ENCODE measurements around the gene POLG.

POLG gene

DNA sequence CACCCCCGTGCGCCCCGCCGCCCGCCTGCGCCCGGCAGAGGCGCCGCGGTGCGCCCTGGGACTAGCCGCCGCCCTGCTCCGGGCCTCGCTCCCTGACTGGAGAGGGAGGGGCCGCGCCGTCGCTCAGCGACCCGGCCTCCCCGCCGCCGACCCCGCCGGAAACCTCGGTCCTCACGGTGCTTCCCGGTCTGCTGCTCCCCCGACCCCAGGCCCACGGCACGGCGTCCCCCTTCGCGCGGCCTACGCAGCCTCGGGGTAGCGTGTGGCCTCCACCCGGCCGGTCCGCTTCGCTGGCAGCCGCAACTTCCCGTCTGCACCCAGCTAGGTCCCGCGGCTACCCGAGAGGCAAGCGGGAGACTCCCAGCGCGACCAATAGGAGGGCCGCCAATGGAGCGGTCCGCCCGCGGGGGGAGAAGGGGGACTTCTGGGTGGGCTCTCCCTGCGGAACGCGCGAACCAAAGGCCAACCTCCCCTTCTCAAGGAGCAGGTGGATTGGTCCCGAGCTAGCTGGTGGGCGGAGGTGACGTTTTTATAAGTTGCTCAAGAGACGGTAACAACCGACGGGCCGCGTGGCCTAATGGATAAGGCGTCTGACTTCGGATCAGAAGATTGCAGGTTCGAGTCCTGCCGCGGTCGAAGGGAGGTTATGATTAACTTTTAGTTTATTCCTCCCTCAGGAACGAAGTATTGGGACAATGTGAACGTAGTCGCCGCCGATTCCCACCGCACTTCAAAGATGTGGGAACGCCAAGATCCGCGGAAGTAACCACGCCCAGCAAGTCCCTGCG lies at the start of gene POLG:
Gene POLG, minus strand, starts transcription at position 315 of the 788 bp plus-strand sequence. CDS start 1,070 bp downstream, outside the sequence.
- peak; percentile 98 for DNase-seq

DNA sequence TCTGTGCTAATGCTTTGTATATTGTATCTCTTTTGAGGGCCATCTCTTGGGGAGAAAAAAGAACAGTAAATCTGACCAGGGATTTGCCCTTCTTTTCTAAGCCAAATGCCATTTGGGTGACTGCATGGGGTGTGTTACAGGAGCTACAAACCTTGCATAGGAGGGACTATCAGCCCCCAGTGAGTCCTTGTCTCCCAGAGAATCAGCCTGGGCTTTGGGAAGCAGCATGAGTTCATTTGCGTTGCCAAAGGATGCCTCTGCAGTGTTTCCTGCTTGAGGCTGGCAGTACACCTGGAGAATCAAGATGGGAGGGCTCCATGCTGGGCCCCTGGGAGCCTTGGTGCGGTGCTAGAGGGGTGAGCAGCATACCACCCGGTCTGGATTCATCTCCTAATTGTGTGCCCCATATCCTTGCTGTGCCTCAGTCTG lies 49.6 kb upstream of the POLG start:
- no peak for DNase-seq

DNA sequence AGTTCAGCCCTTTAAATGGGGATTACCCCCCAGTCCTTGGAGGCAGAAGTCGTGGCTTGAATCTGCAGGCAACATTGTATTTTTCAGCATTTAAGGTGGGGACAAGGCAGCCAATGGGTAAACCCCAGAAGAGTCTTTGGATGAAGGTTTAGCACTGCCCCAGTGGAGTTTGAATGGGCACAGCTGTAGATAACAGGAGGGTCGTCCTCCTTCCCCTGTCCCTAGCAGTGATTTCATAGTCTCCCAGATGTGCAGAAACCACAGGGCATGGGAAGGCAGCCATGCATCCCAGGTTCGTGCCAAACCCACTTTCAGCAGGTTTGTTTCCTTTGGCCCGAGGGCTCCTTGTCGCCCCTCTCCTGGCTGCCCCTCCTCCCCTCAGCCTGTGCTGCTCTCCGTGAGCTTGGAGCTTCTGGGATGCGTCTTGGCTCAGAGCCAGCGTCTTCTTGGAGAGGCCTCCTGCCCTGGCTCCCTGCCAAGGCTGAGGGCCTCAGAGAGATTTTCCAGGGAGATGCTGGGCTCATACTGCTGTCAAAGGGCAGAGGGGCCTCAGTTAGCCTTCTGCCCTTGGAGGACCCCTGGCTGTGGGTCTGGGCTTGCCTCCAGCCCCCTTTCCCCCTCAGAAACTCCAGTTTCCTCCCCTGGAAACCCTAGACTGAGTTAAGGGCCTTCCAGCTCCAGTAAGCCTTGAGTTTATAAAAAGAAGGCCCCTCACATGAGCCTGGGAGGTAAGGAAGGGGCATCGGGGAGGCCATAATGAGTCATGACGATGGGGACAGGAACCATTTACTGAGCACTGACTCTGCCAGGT lies 48.9 kb upstream of the POLG start:
- no peak for DNase-seq

DNA sequence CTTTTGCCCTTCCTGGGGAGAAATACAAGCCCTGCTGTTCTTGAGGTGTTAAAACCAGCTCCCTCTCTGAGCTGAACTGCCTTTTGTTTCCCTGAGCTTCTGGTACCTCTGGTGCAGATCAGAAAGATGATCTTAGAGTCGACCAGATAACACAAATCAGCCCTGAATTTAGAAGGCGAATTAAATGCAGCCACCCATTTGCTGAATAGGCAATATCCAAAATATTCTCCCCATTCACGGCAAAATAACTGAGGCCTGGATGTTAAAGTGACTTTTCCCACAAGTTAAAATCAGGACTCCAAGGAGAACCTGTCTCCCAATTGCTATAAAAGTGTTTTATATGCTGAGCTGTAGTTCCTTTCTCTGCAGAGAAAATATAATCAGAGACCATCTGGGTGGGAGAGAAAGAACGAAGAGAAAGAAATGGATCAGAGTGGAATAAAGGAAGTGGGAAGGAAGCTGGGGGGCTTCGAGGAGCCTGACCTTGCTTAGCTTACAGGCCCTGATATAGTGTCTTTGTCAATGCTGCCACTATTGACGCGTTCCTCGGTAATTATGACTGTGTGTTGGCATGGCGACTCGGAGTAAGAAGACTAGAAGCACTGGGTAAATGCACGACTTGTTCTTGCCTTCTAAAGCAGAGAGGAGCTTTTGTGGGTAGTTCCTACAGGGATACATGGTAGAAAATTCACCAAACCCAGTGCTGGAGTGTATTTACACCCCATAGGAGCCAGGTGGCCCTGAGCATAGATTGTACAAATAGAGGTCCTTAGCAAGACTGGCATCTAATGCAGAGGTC lies 47.5 kb upstream of the POLG start:
- no peak for DNase-seq

DNA sequence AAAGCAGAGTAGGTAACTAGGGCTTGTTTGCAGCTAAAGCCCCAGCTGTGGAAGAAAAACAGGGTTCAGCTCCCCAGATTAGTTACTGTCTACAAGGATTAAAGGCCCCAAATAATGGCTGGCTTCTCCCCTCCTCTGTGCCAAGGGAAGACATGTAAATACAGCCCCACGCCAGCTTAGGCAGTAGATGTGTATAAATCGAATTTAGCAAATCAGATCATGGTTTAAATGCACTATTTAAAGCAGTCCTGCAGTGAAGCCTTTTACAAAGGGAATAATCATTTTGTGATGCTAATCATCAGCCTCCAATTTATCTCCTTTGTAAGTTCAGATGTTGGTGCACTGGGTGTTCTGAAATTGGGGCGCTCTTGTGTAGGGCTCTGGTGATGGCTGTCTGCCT lies 46.7 kb upstream of the POLG start:
- no peak for DNase-seq

DNA sequence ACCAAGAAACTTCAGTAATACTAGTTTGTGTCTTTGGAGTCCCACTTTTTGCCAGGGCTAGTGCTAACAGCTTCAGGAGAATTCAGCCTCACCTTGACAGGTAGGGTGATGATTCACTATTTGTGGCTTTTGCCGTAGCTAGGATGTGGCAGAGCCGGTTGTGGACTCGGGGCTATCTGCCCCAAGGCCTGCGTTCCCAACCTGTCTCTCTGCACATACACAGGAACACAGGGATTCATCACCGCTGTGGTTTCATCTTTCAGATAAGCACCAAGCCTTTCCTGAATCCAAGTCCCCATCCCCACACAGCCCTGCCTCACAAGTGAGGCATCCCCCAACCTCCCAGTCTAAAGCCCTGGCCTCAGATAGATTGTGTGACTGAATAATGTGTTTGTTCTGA lies 45.2 kb upstream of the POLG start:
- no peak for DNase-seq

DNA sequence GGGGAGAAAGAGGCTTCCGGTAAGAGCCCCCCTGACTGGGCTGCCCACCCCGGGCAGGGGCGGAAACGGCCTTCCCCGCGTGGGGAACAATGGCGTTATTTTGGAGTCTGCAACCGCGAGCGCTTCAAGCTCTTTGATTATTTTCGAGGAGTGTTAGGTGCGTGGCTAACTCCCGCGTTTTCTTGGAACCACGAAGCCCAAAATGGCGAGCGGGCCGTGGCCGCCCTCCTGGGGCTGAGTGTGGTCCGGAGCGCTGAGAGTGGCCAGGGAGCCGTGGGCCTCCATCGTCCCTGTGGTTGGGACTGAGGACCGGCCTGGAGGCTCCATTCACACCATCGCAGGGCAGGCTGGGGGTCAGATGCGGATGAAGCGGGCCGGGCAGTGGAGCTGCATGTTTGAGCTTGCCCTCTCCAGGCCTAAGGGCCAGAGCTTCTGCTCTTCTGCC lies 44.6 kb upstream of the POLG start:
- DNase-seq = no peak

DNA sequence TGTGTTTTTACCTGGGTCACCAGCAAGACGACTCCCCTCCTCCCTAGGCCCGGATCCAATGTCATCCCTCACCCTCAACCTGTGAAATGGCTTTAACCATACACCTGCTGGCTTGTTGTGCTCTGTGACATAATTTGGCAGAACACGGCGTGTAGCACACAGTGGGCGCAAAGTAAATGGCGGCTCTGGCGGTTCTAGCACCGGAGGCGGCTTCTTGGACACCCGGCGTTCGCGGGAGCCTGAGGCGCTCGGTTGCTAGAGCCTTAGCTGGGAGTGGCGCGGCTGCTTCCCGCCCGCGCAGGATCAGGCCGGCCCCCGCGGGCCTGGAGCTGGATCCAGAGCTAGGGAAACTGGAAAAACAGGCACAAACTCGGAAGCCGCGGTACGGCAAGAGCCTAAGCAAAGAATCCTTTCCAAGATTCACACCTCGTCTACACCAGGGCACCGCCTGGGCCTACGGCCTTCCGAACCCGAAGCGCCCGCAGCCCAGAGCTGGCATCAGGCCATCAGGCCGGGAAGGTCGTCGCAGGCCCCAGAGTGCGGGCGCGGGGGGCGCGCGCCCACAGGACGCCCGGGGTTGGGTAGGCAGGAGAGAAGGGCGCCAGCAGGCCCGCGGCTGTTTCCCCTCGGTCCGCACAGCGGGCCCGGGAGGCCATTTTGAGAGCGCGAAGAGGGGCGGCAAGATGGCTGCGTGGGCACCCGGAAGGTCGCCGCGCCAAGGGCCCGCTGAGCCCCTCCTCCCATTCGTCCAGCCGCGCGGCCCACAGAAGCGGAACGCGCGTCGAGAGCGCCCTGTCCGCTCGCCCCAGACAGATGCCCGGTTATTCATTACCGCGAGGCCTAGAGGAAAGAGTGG lies 43.9 kb upstream of the POLG start:
- peak; percentile 30 for DNase-seq

DNA sequence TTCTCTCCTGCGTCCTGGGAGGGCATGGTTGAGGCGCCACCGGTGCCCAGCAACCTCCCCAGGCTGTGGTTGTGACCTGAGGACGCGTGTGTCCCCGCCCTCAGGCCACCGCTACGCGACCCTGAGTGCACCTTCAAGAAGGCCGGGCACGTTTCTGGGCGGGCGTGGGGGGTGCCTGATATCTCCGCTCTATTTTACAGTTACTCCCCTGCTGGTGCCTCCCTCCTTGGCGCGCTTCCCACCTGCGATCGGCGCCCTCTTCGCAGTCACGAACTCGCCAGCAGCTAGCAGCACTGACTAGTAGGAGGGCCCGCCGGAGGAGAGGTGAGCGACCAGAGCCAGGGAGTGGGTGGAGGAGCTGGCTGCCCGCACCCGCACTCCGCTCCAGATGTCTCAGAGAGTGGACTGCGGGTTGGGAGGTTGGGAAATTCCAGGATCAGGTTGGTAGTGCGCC lies 43.2 kb upstream of the POLG start:
- DNase-seq = no peak

DNA sequence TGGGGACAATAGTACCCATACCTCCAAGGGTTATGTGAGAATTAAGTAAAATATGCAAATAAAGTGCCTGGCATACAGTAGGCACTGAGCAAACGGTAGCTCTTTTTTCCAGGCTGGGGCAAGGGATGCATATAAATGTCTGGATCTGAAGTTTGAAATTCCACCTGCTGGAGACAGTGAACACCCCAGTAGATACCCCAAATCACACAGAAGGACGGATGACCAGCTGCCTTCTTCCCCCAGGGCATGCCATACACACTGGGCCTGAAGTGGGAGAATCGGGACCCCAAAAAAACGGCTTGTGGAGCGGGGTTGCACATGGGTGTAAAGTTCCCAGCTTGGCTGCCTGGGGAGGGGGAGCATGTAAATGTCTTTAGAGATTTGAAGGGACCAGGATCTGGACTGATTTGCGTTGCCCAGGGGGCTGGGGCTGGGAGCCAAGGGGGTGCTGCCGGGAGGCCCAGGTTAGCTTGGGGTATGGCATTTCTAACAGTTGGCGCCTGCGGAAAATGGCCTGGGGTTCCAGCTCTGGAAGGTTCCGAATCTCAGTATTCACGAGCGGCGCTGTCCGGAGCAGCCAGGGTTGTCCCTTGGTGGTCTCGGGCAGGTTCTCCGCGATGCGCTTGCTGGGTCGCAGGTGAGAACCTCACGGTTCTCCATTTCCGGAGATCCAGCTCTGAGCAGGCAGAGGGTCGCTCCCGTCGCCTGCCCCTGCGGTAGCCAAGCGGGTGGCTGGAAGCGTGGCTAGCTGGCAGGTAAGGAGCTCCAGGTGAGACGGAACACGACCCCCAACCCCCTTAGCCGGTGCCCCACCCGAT lies 42.6 kb upstream of the POLG start:
- DNase-seq = no peak

DNA sequence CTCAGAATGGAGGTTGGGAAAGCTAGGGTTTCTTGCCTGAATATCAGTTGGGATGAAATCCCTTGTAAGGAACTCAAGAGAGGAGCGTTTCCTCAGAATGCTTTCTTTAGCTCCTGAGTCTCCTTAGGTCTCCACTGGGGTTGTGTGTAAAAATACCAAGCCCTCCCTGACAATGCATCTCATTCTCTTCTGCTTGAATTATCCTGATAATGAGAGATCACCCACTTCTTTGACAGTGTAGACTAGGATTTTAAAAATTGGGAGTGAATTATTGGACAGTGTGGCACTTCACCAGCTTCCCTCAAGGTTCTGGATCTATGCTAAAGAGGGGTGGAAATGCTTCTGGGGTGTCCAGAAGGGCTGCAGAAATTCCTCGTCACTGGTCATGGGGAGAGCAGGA lies 41.8 kb upstream of the POLG start:
- DNase-seq = no peak

DNA sequence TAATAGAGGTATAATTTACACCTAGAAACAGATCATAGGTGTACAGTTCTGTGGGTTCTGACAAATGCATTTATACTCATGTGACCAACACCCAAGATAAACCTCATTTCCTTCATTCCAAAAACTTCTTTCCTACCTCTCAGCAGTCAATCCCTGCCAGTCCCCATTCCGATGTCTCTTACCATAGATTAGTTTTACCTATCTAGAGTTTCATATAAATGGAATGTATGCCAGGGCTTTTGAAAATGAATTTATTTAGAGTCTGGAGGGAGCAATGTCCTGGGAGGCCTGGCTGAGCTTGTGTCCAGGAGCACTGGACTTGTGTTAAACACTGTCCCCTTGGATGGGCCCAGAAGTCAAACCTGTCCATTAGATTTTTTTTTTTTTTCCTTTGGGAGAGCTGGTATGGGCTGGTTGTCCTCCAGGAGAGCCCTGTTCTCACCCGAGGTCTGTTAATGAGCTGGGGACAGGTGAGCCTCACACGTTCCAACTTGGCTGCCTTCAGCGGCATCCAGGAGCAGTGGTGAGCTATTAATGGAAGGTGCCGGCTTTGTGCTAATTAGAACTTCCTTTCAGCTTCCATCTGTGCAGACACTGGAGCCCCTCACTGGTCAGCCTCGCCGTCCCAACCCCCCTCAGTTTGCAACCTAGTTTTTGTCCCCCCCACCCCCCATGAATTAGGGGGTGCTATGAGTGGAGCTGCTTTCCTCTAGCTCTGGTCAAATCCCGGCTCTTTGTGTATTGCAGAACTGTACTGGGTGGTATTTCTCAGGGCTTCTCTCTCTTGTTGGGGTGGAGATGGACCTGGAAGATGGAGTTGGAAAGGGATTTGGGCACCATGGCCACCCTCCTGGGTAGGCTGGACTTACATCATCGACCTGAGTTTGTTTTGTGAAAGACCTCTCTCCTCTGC lies 40.7 kb upstream of the POLG start:
- DNase-seq = no peak

DNA sequence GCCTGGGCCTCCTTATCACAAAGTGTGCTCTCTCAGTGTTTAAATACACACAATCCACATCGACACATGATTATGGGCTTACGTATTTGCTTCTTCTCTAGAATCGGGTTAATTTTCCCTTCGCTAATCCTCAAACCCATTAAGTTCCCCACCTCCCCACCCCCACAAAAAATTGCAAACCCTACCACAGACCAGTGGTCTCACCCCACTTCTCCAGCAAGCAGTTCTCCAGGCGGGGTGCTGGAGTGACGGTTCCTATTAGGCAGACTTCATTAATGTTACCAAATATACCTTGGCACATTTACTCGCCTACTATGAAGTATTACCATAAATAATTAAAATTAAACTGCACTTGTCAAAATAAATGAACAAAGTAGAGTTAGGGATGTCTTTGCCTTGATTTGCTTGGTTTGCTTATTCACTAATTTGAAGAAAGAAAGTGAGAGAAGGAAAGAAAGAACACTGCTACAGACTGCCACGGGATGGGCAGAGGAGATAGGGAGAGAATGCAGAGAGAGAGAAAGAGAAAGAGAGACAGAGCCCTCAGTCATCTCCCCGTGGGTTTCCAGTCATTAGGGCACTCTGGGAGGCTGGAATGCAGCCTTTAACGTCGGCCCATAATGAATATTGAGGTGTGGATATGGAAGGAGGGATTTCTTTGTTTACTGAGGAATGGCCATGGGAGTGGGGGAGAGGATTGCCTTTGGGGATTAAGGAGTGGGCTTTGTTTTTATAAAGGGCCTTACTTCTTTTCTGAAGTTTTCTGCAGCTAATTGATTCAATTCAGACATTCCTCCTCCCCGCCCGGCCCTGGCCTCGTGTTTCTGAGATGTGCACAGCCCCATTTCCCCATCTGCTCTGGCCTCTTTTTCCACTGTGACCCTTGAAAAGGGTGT lies 39.7 kb upstream of the POLG start:
- DNase-seq = no peak

DNA sequence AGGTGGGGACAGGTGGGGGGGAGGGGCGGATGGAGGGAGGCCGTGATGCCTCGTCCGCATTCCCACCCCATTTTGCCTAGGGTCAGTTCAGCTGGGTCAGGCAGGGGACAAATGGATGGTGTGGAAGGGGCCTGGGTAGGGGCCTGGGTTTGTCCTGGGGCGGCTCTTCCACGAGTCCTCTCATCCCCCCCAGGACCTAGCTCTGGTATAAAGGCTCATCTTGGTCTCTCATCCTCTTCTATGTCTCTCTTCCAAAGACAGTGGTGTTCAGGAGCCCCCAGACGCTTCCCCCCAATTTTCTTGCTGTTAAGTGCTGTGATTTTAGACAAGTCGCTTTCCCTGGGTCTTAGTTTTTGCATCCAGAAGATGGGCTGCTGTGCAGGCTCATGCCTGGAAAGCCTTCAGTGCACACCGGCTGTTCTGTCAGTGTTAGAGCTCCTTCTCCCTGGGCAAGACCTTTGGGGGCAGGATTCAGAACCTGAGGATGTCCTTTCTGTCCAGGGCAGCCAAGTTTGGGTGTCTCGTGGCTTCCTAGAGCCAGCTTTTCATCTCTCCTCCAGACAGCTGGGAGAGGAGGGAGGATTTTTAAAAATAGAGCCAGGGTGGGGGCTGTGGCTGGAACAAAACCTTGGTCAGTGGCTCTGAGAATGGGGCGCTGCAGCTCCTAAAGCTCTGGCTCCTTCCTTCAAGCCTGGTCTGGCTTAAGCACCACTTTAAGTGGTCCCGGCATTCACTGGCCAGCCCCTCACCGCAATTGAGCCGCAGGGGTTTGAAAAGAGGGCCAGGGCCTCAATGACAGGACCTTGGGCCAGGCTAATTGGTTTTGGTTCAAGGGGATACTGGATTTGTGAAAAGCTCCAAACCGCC lies 37.7 kb upstream of the POLG start:
- no peak for DNase-seq

DNA sequence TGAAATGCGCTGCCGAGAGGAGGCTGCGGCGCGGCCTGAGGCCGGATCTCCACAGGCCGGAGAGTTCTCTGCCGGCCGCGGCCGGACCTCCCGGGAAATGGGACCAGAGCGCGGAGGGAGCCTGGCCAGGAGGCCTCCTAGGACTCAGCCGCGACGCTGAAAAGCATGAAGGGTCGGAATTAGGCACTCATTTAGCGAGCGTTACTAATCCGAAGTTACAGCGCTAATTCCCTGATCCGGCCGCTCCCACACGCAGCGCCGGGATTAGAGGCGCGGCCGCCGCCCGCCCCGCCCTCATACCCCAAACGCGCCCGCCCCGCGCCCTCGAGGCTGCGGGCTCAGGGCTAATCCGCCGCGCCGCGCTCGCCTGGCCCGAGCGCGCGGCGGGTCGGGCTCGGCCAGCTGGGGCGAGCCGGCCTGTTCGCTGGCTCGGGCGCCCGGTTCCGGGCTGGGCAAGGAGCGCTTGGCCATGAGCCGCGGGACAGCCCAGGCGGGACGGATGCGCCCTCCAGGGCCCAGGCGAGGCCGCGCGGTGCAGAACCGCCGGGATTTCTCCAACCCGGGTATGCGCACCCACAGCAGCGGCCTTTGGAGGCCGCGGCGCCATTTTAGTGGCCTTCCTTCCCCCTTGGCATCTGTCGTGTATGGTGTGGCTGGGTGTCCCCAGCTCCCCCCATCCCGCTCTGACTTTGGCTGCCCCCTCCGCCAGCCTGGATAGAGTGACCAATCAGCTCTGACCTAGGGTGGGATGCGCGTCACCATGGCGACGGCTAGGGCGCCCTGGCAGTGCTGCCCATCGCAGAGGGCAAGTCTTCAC lies 36.8 kb upstream of the POLG start:
- no peak for DNase-seq

DNA sequence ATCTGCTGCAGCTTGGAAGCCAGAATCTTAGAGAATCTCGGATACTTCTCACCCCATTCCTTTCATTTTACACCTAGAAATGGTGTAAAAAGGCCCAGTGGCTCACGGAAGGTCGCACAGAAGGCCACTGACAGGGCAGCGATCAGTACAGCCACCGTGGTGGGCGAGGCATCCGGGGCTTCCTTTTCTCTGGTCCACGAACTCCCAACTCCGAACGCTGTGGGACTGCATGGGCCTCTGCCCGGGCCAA lies 36.3 kb upstream of the POLG start:
- no peak for DNase-seq
